ENCODE data around the gene FGD2. TPM values are rescaled to one million over a fixed set of nuclear protein-coding genes. Genes with fewer than 3 reads are reported as not detected.

Gene FGD2
- total and polyA plus RNA-seq, 2 of the 4 experiments (the other 2 are of a cell fraction), result 0.07 TPM; not detected in 1

DNA sequence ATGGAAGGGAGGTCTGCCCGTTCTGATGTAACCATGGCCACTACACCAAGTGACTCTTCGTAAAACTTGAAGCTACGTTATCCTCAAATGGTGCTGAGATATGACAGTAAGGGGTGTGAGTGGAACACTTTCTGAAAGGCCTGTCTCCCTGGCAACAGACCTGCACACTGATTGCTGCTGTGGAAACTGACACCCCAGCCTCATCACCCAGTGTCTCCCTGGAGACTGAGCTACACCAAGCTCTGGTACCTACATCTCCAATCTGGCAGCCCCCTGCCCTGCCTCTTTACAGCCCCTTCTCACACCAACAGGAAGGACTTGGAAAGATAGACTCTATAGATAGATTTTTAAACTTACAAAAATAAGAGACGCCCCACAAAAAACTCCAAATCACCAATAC lies 37.7 kb upstream of the FGD2 start:
- peaks cover 61% of the 10 kb centered on the region for H3K36me3 ChIP-seq (ENCODE audit: control insufficient read depth, insufficient read depth, low read length)
- H2AK5ac ChIP-seq (ENCODE audit: low read depth, low read length), result no peak overlapping the region

More for the DNA sequence above, 37.7 kb upstream of the FGD2 start:
- no peak overlapping the region for H3K4ac ChIP-seq (ENCODE audit: low read depth, low read length)
- peaks cover 21% of the 10 kb centered on the region for H4K20me1 ChIP-seq (ENCODE audit: insufficient read depth, low read length)
- no peak overlapping the region for H2AK9ac ChIP-seq (replicated peaks; ENCODE audit: low read depth, low read length, poor library complexity)
- H4K8ac ChIP-seq (ENCODE audit: low read depth in 2 of 2, low read length in 2 of 2), result no peak overlapping the region
- WGBS, 2 experiments (ENCODE audit: extremely low coverage in 2 of 2, insufficient read length in 1 of 2), result no CpG with 5 or more reads among the region's 4 CpGs
- H3K18ac ChIP-seq (ENCODE audit: low read depth, low read length), result no peak overlapping the region
- in situ Hi-C loops (cut with MboI; ENCODE audit: low sequenced_read_pairs), result no loop called here
- no peak for DNase-seq
- no peaks in the 10 kb centered on the region for H3K4me1 ChIP-seq (ENCODE audit: control insufficient read depth, insufficient read depth, low read length)
- peaks cover 17 to 23% of the 10 kb centered on the region in 2 experiments; a peak in 3 of 4 replicates for H3K79me1 ChIP-seq (ENCODE audit: low read depth in 1 of 2, low read length in 2 of 2)
- no peak overlapping the region for H2AFZ ChIP-seq (replicated peaks; ENCODE audit: low read length, poor library complexity)
- dilution Hi-C loops (cut with HindIII; ENCODE audit: low sequenced_read_pairs, unreplicated experiment), result no loop called here
- no peak overlapping the region for H3K23ac ChIP-seq (ENCODE audit: low read depth, low read length)
- H3K9me1 ChIP-seq (ENCODE audit: insufficient read depth, low read length), result no peaks in the 10 kb centered on the region
- H3K9me3 ChIP-seq (ENCODE audit: control insufficient read depth, insufficient read depth, low read length), result no peaks in the 10 kb centered on the region
- POLR2A ChIA-PET (ENCODE audit: unreplicated experiment), result no interaction called here
- H3K27me3 ChIP-seq (ENCODE audit: control insufficient read depth, insufficient read depth, low read length), result no peaks in the 10 kb centered on the region
- no peak overlapping the region for H2BK5ac ChIP-seq (ENCODE audit: low read depth, low read length, poor library complexity, severe bottlenecking)
- H3K9ac ChIP-seq (ENCODE audit: low read depth, low read length), result no peak overlapping the region
- no peak overlapping the region for H3K14ac ChIP-seq (replicated peaks; ENCODE audit: low read depth, low read length)
- CTCF ChIA-PET, result no interaction called here
- H4K91ac ChIP-seq (ENCODE audit: insufficient read depth, low read depth, low read length), result no peak overlapping the region
- H3K4me3 ChIP-seq (ENCODE audit: insufficient read depth, low read depth, low read length), result no peak overlapping the region
- TF ChIP-seq RCOR1 (IDR thresholded peaks at IDR 0.05; ENCODE audit: insufficient replicate concordance, low read length) (no peak), BHLHE40 (IDR thresholded peaks at IDR 0.05; ENCODE audit: low read depth, low read length) (no peak), MAFK (IDR thresholded peaks at IDR 0.05; ENCODE audit: low read depth, low read length) (no peak), CEBPB (IDR thresholded peaks at IDR 0.05; ENCODE audit: low read depth, low read length) (no peak), RAD21 (IDR thresholded peaks at IDR 0.05; ENCODE audit: low read length) (no peak), SMC3 (IDR thresholded peaks at IDR 0.05; ENCODE audit: low read depth, low read length) (no peak), CHD1 (IDR thresholded peaks at IDR 0.05; ENCODE audit: low read depth, low read length) (no peak), MXI1 (IDR thresholded peaks at IDR 0.05; ENCODE audit: borderline replicate concordance, low read depth, low read length) (no peak), MAZ (IDR thresholded peaks at IDR 0.05; ENCODE audit: borderline replicate concordance, low read depth, low read length) (no peak), RFX5 (IDR thresholded peaks at IDR 0.05; ENCODE audit: low read depth, low read length) (no peak), POLR2A (IDR thresholded peaks at IDR 0.05; ENCODE audit: low read depth, low read length) (no peak), FOS (IDR thresholded peaks at IDR 0.05; ENCODE audit: low read depth, low read length) (no peak), NFE2L2 (IDR thresholded peaks at IDR 0.05; ENCODE audit: low read depth, low read length) (no peak)
- TF ChIP-seq, protein P1, sequence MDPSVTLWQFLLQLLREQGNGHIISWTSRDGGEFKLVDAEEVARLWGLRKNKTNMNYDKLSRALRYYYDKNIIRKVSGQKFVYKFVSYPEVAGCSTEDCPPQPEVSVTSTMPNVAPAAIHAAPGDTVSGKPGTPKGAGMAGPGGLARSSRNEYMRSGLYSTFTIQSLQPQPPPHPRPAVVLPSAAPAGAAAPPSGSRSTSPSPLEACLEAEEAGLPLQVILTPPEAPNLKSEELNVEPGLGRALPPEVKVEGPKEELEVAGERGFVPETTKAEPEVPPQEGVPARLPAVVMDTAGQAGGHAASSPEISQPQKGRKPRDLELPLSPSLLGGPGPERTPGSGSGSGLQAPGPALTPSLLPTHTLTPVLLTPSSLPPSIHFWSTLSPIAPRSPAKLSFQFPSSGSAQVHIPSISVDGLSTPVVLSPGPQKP (IDR thresholded peaks at IDR 0.05; ENCODE audit: borderline replicate concordance, low read depth, low read length), result no peak
- TF ChIP-seq, protein P2, sequence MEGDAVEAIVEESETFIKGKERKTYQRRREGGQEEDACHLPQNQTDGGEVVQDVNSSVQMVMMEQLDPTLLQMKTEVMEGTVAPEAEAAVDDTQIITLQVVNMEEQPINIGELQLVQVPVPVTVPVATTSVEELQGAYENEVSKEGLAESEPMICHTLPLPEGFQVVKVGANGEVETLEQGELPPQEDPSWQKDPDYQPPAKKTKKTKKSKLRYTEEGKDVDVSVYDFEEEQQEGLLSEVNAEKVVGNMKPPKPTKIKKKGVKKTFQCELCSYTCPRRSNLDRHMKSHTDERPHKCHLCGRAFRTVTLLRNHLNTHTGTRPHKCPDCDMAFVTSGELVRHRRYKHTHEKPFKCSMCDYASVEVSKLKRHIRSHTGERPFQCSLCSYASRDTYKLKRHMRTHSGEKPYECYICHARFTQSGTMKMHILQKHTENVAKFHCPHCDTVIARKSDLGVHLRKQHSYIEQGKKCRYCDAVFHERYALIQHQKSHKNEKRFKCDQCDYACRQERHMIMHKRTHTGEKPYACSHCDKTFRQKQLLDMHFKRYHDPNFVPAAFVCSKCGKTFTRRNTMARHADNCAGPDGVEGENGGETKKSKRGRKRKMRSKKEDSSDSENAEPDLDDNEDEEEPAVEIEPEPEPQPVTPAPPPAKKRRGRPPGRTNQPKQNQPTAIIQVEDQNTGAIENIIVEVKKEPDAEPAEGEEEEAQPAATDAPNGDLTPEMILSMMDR (conservative IDR thresholded peaks at IDR 0.05; ENCODE audit: low read depth, low read length), result no peak
- TF ChIP-seq, protein P3, sequence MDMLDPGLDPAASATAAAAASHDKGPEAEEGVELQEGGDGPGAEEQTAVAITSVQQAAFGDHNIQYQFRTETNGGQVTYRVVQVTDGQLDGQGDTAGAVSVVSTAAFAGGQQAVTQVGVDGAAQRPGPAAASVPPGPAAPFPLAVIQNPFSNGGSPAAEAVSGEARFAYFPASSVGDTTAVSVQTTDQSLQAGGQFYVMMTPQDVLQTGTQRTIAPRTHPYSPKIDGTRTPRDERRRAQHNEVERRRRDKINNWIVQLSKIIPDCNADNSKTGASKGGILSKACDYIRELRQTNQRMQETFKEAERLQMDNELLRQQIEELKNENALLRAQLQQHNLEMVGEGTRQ (IDR thresholded peaks at IDR 0.05; ENCODE audit: low read depth, low read length), result no peak
- ATAC-seq (ENCODE audit: low read depth), result no peak
- no peak overlapping the region for H4K5ac ChIP-seq (ENCODE audit: low read depth, low read length)
- no peak overlapping the region for H3K27ac ChIP-seq (ENCODE audit: insufficient read depth, low read length)
- H3K56ac ChIP-seq (ENCODE audit: extremely low read depth, insufficient read depth, low read length), result no peak overlapping the region
- no peak overlapping the region for H2BK120ac ChIP-seq (ENCODE audit: low read depth, low read length)
- no TSS peak for BruUV-seq (replicated peaks)
- intact Hi-C loops (cut with micrococcal nuclease), result no loop called here
- no peak overlapping the region for H3K4me2 ChIP-seq (ENCODE audit: low read depth, low read length)
- no peak overlapping the region for H2BK15ac ChIP-seq (ENCODE audit: low read depth, low read length)
- H2BK20ac ChIP-seq (ENCODE audit: low read depth, low read length), result no peak overlapping the region
